Measurements from ENCODE around the gene MET. TPM values are rescaled to one million over a fixed set of nuclear protein-coding genes. Genes with fewer than 3 reads are reported as not detected.

MET gene
- total and polyA plus RNA-seq, 4 donors: 10.2 to 41.9 (median 25.4) TPM

DNA sequence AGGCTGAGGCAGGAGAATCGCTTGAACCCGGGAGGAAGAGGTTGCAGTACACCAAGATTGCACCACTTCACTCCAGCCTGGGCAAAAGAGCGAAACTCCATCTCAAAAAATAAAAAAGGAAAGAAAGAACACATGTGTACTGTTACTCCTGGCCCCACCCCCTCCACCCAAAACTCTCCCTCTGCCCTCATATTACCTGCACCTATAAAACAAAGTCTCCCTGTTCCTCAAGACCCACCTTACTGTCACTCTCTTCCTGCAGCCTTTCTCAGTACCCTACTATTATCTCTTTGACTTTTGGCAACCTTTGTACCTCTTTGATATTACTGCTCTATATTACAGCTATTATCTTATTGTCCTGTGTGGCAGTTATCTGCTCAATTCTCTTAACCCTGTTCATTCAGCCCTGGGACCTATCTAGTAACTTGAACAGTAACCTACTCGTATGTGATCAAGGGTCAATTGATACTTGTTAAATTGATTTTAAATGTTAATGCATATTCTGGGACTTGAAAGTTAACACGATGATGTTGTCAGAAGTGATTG is 121.9 kb downstream of the MET start:
- WGBS: 88% methylated on average over 5 of the region's 5 CpGs
- H3K27ac ChIP-seq (ENCODE audit: low read depth in 1 of 2, low read length in 2 of 2): no peak overlapping the region

DNA sequence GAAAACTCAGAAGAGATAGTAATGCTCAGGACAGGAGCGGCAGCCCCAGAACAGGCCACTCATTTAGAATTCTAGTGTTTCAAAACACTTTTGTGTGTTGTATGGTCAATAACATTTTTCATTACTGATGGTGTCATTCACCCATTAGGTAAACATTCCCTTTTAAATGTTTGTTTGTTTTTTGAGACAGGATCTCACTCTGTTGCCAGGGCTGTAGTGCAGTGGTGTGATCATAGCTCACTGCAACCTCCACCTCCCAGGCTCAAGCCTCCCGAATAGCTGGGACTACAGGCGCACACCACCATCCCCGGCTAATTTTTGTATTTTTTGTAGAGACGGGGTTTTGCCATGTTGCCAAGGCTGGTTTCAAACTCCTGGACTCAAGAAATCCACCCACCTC is 124.5 kb downstream of the MET start:
- Histone ChIP-seq H3K9me3 (ENCODE audit: control insufficient read depth in 4 of 4, low read length in 3 of 4) (no peaks in the 10 kb centered on the region), H3K27me3 (ENCODE audit: control insufficient read depth in 4 of 4, insufficient read depth in 4 of 4, low read length in 3 of 4) (no peaks in the 10 kb centered on the region), H3K9ac (ENCODE audit: low read depth in 1 of 2, low read length in 2 of 2) (no peak overlapping the region), H3K36me3 (ENCODE audit: control insufficient read depth in 4 of 4, insufficient read depth in 3 of 4, low read depth in 1 of 4, low read length in 3 of 4) (no peaks in the 10 kb centered on the region), H3K27ac (ENCODE audit: low read depth in 1 of 2, low read length in 2 of 2) (peak overlapping the region; percentile 16 to 59), H3K4me1 (ENCODE audit: control insufficient read depth in 4 of 4, insufficient read depth in 4 of 4, low read length in 3 of 4) (peaks cover 3 to 16% (median 7%) of the 10 kb centered on the region in 4 donors), H3K4me3 (ENCODE audit: low read depth in 1 of 3, low read length in 3 of 3) (no peak overlapping the region)
- TF ChIP-seq, protein P1, sequence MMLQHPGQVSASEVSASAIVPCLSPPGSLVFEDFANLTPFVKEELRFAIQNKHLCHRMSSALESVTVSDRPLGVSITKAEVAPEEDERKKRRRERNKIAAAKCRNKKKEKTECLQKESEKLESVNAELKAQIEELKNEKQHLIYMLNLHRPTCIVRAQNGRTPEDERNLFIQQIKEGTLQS (IDR thresholded peaks at IDR 0.05): no peak
- TF ChIP-seq JUND (IDR thresholded peaks at IDR 0.05) (peak in 1 of 2 donors; percentile 17), TAF1 (conservative IDR thresholded peaks at IDR 0.05) (no peak), REST (IDR thresholded peaks at IDR 0.05) (peak; percentile 31), YY1 (IDR thresholded peaks at IDR 0.05) (peak; percentile 24), FOXA1 (IDR thresholded peaks at IDR 0.05) (peak; percentile 57), RXRA (IDR thresholded peaks at IDR 0.05) (peak; percentile 53 to 66), FOXA2 (IDR thresholded peaks at IDR 0.05) (peak; percentile 78), NR2F2 (IDR thresholded peaks at IDR 0.05) (no peak), GABPA (IDR thresholded peaks at IDR 0.05 in 1 of 2, conservative IDR thresholded peaks at IDR 0.05 in 1 of 2) (no peak), EGR1 (IDR thresholded peaks at IDR 0.05; ENCODE audit: low read depth in 2 of 2) (no peak), HNF4G (IDR thresholded peaks at IDR 0.05) (no peak), ZBTB33 (IDR thresholded peaks at IDR 0.05) (no peak), SP1 (IDR thresholded peaks at IDR 0.05) (peak; percentile 13), HNF4A (conservative IDR thresholded peaks at IDR 0.05) (peak; percentile 19 to 31), CTCF (IDR thresholded peaks at IDR 0.05; ENCODE audit: low read depth, low read length, missing input control) (no peak), RAD21 (IDR thresholded peaks at IDR 0.05) (peak in 1 of 2 donors; percentile 32)
- TF ChIP-seq, protein P2, sequence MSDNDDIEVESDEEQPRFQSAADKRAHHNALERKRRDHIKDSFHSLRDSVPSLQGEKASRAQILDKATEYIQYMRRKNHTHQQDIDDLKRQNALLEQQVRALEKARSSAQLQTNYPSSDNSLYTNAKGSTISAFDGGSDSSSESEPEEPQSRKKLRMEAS (IDR thresholded peaks at IDR 0.05): no peak
- WGBS: 70% methylated on average over 5 of the region's 5 CpGs
- DNase-seq (ENCODE audit: low spot score): no peak

More for the DNA sequence above, 121.9 kb downstream of the MET start:
- no peak for DNase-seq (ENCODE audit: low spot score)
- Histone ChIP-seq H3K27me3 (ENCODE audit: control insufficient read depth in 4 of 4, insufficient read depth in 4 of 4, low read length in 3 of 4) (no peaks in the 10 kb centered on the region), H3K4me1 (ENCODE audit: control insufficient read depth in 4 of 4, insufficient read depth in 4 of 4, low read length in 3 of 4) (peaks cover 1 to 8% (median 6%) of the 10 kb centered on the region in 4 donors), H3K4me3 (ENCODE audit: low read depth in 1 of 3, low read length in 3 of 3) (no peak overlapping the region), H3K9ac (ENCODE audit: low read depth in 1 of 2, low read length in 2 of 2) (no peak overlapping the region), H3K9me3 (ENCODE audit: control insufficient read depth in 4 of 4, low read length in 3 of 4) (no peaks in the 10 kb centered on the region), H3K36me3 (ENCODE audit: control insufficient read depth in 4 of 4, insufficient read depth in 3 of 4, low read depth in 1 of 4, low read length in 3 of 4) (no peaks in the 10 kb centered on the region)
- TF ChIP-seq HNF4G (IDR thresholded peaks at IDR 0.05) (no peak), YY1 (IDR thresholded peaks at IDR 0.05) (no peak), JUND (IDR thresholded peaks at IDR 0.05) (no peak), FOXA2 (IDR thresholded peaks at IDR 0.05) (no peak), GABPA (IDR thresholded peaks at IDR 0.05 in 1 of 2, conservative IDR thresholded peaks at IDR 0.05 in 1 of 2) (no peak)
